ENCODE results near the gene HEPN1. TPM values are rescaled to one million over a fixed set of nuclear protein-coding genes. Genes with fewer than 3 reads are reported as not detected.

Gene HEPN1
- total and polyA plus RNA-seq, 9 of the 15 experiments (the other 6 are each of a cell fraction or from before 2014, with no cell fraction given), result not detected

GRCh38 chr11:124953753-124954589 is 34.9 kb downstream of the HEPN1 start, which contains the start of gene CCDC15 (continued):
- TF ChIP-seq, protein P1, sequence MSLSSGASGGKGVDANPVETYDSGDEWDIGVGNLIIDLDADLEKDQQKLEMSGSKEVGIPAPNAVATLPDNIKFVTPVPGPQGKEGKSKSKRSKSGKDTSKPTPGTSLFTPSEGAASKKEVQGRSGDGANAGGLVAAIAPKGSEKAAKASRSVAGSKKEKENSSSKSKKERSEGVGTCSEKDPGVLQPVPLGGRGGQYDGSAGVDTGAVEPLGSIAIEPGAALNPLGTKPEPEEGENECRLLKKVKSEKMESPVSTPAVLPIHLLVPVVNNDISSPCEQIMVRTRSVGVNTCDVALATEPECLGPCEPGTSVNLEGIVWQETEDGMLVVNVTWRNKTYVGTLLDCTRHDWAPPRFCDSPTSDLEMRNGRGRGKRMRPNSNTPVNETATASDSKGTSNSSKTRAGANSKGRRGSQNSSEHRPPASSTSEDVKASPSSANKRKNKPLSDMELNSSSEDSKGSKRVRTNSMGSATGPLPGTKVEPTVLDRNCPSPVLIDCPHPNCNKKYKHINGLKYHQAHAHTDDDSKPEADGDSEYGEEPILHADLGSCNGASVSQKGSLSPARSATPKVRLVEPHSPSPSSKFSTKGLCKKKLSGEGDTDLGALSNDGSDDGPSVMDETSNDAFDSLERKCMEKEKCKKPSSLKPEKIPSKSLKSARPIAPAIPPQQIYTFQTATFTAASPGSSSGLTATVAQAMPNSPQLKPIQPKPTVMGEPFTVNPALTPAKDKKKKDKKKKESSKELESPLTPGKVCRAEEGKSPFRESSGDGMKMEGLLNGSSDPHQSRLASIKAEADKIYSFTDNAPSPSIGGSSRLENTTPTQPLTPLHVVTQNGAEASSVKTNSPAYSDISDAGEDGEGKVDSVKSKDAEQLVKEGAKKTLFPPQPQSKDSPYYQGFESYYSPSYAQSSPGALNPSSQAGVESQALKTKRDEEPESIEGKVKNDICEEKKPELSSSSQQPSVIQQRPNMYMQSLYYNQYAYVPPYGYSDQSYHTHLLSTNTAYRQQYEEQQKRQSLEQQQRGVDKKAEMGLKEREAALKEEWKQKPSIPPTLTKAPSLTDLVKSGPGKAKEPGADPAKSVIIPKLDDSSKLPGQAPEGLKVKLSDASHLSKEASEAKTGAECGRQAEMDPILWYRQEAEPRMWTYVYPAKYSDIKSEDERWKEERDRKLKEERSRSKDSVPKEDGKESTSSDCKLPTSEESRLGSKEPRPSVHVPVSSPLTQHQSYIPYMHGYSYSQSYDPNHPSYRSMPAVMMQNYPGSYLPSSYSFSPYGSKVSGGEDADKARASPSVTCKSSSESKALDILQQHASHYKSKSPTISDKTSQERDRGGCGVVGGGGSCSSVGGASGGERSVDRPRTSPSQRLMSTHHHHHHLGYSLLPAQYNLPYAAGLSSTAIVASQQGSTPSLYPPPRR (CRISPR knock-in tag; IDR thresholded peaks at IDR 0.05; ENCODE audit: borderline replicate concordance), result no peak
- no peak for TF ChIP-seq PTBP1 (IDR thresholded peaks at IDR 0.05; ENCODE audit: low read depth, low read length)
- TF ChIP-seq, protein P2, sequence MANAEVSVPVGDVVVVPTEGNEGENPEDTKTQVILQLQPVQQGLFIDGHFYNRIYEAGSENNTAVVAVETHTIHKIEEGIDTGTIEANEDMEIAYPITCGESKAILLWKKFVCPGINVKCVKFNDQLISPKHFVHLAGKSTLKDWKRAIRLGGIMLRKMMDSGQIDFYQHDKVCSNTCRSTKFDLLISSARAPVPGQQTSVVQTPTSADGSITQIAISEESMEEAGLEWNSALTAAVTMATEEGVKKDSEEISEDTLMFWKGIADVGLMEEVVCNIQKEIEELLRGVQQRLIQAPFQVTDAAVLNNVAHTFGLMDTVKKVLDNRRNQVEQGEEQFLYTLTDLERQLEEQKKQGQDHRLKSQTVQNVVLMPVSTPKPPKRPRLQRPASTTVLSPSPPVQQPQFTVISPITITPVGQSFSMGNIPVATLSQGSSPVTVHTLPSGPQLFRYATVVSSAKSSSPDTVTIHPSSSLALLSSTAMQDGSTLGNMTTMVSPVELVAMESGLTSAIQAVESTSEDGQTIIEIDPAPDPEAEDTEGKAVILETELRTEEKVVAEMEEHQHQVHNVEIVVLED (CRISPR knock-in tag; IDR thresholded peaks at IDR 0.05), result 0 out of 2 replicates have a peak, but pooled peaks have one; percentile 19
- no peak for TF ChIP-seq SNIP1 (IDR thresholded peaks at IDR 0.05; ENCODE audit: low read depth)
- peak; percentile 75; the same call in 1 of the 2 replicates for TF ChIP-seq MBD2 (IDR thresholded peaks at IDR 0.05; ENCODE audit: borderline replicate concordance, low read depth)
- no peak for TF ChIP-seq ZNF445 (CRISPR knock-in tag; IDR thresholded peaks at IDR 0.05; ENCODE audit: low read depth)
- TF ChIP-seq NBN (IDR thresholded peaks at IDR 0.05; ENCODE audit: low read depth), result no peak; the same call in 1 of the 2 replicates
- TF ChIP-seq CSDE1 (IDR thresholded peaks at IDR 0.05), result no peak
- TF ChIP-seq MAFF (IDR thresholded peaks at IDR 0.05; ENCODE audit: low read length), result no peak
- no peak for TF ChIP-seq ZNF253 (CRISPR knock-in tag; conservative IDR thresholded peaks at IDR 0.05)
- TF ChIP-seq, protein P3, sequence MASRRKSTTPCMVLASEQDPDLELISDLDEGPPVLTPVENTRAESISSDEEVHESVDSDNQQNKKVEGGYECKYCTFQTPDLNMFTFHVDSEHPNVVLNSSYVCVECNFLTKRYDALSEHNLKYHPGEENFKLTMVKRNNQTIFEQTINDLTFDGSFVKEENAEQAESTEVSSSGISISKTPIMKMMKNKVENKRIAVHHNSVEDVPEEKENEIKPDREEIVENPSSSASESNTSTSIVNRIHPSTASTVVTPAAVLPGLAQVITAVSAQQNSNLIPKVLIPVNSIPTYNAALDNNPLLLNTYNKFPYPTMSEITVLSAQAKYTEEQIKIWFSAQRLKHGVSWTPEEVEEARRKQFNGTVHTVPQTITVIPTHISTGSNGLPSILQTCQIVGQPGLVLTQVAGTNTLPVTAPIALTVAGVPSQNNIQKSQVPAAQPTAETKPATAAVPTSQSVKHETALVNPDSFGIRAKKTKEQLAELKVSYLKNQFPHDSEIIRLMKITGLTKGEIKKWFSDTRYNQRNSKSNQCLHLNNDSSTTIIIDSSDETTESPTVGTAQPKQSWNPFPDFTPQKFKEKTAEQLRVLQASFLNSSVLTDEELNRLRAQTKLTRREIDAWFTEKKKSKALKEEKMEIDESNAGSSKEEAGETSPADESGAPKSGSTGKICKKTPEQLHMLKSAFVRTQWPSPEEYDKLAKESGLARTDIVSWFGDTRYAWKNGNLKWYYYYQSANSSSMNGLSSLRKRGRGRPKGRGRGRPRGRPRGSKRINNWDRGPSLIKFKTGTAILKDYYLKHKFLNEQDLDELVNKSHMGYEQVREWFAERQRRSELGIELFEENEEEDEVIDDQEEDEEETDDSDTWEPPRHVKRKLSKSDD (conservative IDR thresholded peaks at IDR 0.05; ENCODE audit: low read length), result peak; percentile 34; the same call in 1 of the 2 replicates
- peak; percentile 78 for TF ChIP-seq KDM5B (IDR thresholded peaks at IDR 0.05; ENCODE audit: insufficient replicate concordance, low read depth, low read length)
- TF ChIP-seq SMAD1 (IDR thresholded peaks at IDR 0.05; ENCODE audit: low read depth, low read length, partially characterized antibody), result no peak
- no peak for TF ChIP-seq ESRRB (CRISPR knock-in tag; IDR thresholded peaks at IDR 0.05; ENCODE audit: borderline replicate concordance)
- TF ChIP-seq BCL6 (CRISPR knock-in tag; IDR thresholded peaks at IDR 0.05), result no peak
- peak; percentile 90 for TF ChIP-seq GABPB1 (CRISPR knock-in tag; IDR thresholded peaks at IDR 0.05)
- TF ChIP-seq POLR2A (conservative IDR thresholded peaks at IDR 0.05), result peak; percentile 97
- no peak for TF ChIP-seq ZNF76 (CRISPR knock-in tag; IDR thresholded peaks at IDR 0.05; ENCODE audit: borderline replicate concordance)
- no peak for TF ChIP-seq NR2C1 (IDR thresholded peaks at IDR 0.05)
- no peak for TF ChIP-seq NR2C1 (tag; IDR thresholded peaks at IDR 0.05)

Data from K562 (cell line).